Endodermal cell (in vitro differentiated cells): ENCODE results near the gene ZNF692. TPM values are rescaled to one million over a fixed set of nuclear protein-coding genes. Genes with fewer than 3 reads are reported as not detected.

ENCODE experiments used
- DNase-seq: peaks from one replicate; pipeline ENCODE4 v3.0.0-alpha.2; 2017
- H3K27ac ChIP-seq: 2 replicates; pipeline ENCODE4 v1.5.1; 2013; ENCODE audit warnings: mild to moderate bottlenecking, low read depth, low read length, moderate library complexity
- H3K27me3 ChIP-seq: 2 replicates; pipeline ENCODE4 v1.6.1; 2013; ENCODE audit warnings: mild to moderate bottlenecking, low read length, moderate library complexity; ENCODE audit not compliant: insufficient read depth, control insufficient read depth, poor library complexity, severe bottlenecking
- H3K36me3 ChIP-seq: 2 replicates; pipeline ENCODE4 v1.7.0; 2013; ENCODE audit warnings: mild to moderate bottlenecking, low read length, moderate library complexity; ENCODE audit not compliant: control insufficient read depth, insufficient read depth
- H3K4me1 ChIP-seq: one replicate; pipeline ENCODE4 v1.7.0; 2013; ENCODE audit warnings: low read length; ENCODE audit not compliant: control insufficient read depth, insufficient read depth
- H3K4me3 ChIP-seq: 2 replicates; pipeline ENCODE4 v1.5.1; 2013; ENCODE audit warnings: mild to moderate bottlenecking, low read length, moderate library complexity
- H3K9ac ChIP-seq: 2 replicates; pipeline ENCODE4 v1.6.1; 2013; ENCODE audit warnings: mild to moderate bottlenecking, low read length, moderate library complexity; ENCODE audit not compliant: poor library complexity, severe bottlenecking; ENCODE audit errors: extremely low read depth
- H3K9me3 ChIP-seq: 2 replicates; pipeline ENCODE4 v1.6.1; 2013; ENCODE audit warnings: mild to moderate bottlenecking, low read length, moderate library complexity; ENCODE audit not compliant: control insufficient read depth
- H3K27ac Mint-ChIP-seq: 2 replicates; pipeline ENCODE4 v1.8.0; 2020; ENCODE audit warnings: mixed read lengths
- H3K27me3 Mint-ChIP-seq: 2 replicates; pipeline ENCODE4 v1.8.0; 2021; ENCODE audit warnings: mild to moderate bottlenecking, mixed read lengths; ENCODE audit not compliant: insufficient read depth
- H3K36me3 Mint-ChIP-seq: 2 replicates; pipeline ENCODE4 v1.8.0; 2020; ENCODE audit warnings: low read depth, mixed read lengths
- H3K4me1 Mint-ChIP-seq: 2 replicates; pipeline ENCODE4 v1.8.0; 2020; ENCODE audit warnings: mixed read lengths
- H3K4me3 Mint-ChIP-seq: 2 replicates; pipeline ENCODE4 v1.8.0; 2020; ENCODE audit warnings: mild to moderate bottlenecking, moderate library complexity, mixed read lengths
- H3K9me3 Mint-ChIP-seq: 2 replicates; pipeline ENCODE4 v1.8.0; 2020; ENCODE audit warnings: mild to moderate bottlenecking, mixed read lengths
- WGBS, 2 experiments: methylation state at CpG; one replicate each; pipeline versions ENCODE4 v1.1.5 to v1.1.7; 2013; ENCODE audit warnings: missing lambda C conversion rate in 2 of 2, mixed read lengths in 1 of 2; ENCODE audit not compliant: insufficient coverage in 1 of 2, insufficient read length in 1 of 2; 5-methylcytosine and 5-hydroxymethylcytosine counted together
- microRNA-seq: library from miRNA; unstranded; fragments of <30 nt; microRNA quantifications from one replicate; pipeline ENCODE4 v1.2.0, GENCODE V29; 2020; ENCODE audit warnings: borderline microRNAs expressed
- total RNA-seq, 2 donors: library from RNA; stranded (reverse); fragmentation: NEBNext Ultra II Directional in 1 of 2; extraction: Animal tissue kit (Norgen Biotek cat#: 25700) in 1 of 2; gene quantifications; 2 replicates in 1 of 2; 3 replicates in 1 of 2; pipeline ENCODE4 v1.2.1, GENCODE V29; 2021
- TF ChIP-seq, protein P1 (sequence below): fragments of 200-600 bp; sonication (generic); conservative IDR thresholded peaks from 2 replicates; pipeline ENCODE4 v1.5.0; 2021; ENCODE audit warnings: antibody characterized with exemption, mild to moderate bottlenecking

Gene ZNF692
- total RNA-seq, 2 donors from 2014 or later, result 47.6 to 50.3 TPM

DNA sequence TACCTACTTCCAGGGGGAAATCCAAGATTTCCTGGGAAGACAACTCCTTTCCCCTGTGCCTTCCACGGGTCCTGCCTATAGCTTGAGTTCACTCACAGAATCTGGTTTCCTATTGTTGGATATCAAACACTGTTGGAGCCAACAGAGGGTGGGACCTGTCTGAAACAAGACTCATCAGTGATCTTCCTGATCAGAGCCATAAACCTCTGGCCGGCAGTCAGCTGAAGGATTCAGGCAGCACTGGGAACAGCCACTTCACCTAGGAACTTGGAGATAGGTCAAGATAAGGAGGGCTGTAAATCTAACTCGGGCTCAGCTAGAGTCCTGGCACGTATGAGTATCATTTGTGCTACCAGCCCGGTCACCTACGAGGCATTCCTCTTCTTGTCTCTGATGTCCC is 56.4 kb downstream of the ZNF692 start:
- Histone ChIP-seq H3K36me3 (no peaks in the 10 kb centered on the region), H3K4me1 (no peaks in the 10 kb centered on the region), H3K9ac (no peak overlapping the region), H3K27me3 (no peaks in the 10 kb centered on the region), H3K9me3 (peaks cover 32% of the 10 kb centered on the region), H3K4me3 (no peak overlapping the region), H3K27ac (no peak overlapping the region)
- H3K27ac Mint-ChIP-seq, result no peak overlapping the region
- WGBS, 2 experiments, result 78 to 83% methylated on average over 5 to 6 of the region's 6 CpGs
- TF ChIP-seq, protein P1, sequence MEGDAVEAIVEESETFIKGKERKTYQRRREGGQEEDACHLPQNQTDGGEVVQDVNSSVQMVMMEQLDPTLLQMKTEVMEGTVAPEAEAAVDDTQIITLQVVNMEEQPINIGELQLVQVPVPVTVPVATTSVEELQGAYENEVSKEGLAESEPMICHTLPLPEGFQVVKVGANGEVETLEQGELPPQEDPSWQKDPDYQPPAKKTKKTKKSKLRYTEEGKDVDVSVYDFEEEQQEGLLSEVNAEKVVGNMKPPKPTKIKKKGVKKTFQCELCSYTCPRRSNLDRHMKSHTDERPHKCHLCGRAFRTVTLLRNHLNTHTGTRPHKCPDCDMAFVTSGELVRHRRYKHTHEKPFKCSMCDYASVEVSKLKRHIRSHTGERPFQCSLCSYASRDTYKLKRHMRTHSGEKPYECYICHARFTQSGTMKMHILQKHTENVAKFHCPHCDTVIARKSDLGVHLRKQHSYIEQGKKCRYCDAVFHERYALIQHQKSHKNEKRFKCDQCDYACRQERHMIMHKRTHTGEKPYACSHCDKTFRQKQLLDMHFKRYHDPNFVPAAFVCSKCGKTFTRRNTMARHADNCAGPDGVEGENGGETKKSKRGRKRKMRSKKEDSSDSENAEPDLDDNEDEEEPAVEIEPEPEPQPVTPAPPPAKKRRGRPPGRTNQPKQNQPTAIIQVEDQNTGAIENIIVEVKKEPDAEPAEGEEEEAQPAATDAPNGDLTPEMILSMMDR, result no peak
- no peak overlapping the region for H3K4me3 Mint-ChIP-seq
- DNase-seq, result peak; percentile 6
- peaks cover 64% of the 10 kb centered on the region for H3K9me3 Mint-ChIP-seq
- peaks cover 2% of the 10 kb centered on the region for H3K36me3 Mint-ChIP-seq
- peaks cover 2% of the 10 kb centered on the region for H3K27me3 Mint-ChIP-seq
- no peaks in the 10 kb centered on the region for H3K4me1 Mint-ChIP-seq

DNA sequence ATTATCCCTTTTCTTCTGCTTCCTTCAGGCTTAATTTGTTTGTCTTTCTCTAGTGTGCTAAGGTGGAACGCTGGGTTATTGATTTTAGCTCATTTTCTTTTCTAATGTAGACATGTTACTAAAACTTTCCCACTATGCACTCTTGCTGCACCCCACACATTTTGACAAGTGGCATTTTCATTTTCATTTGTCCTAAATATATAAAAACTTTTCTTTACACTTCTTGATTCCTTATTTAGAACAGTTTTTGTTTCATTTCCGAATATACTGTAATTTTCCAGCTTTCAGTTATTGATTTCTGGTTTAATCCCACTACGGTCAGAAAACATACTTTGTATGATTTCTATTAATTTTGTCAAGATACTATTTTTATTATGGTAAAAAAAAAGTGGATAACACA is 58.4 kb downstream of the ZNF692 start:
- Mint-ChIP-seq H3K27me3 (no peaks in the 10 kb centered on the region), H3K27ac (no peak overlapping the region), H3K9me3 (peaks cover 79% of the 10 kb centered on the region), H3K36me3 (peaks cover 2% of the 10 kb centered on the region), H3K4me3 (no peak overlapping the region), H3K4me1 (no peaks in the 10 kb centered on the region)
- no peak for DNase-seq
- H3K36me3 ChIP-seq, result no peaks in the 10 kb centered on the region
- no peaks in the 10 kb centered on the region for H3K4me1 ChIP-seq
- no peak overlapping the region for H3K4me3 ChIP-seq
- H3K9ac ChIP-seq, result no peak overlapping the region
- H3K27me3 ChIP-seq, result no peaks in the 10 kb centered on the region
- TF ChIP-seq, protein P1, result no peak
- no peak overlapping the region for H3K27ac ChIP-seq
- WGBS, 2 experiments, result 79% methylated on average over 2 of the region's 3 CpGs; no CpG with 5 or more reads in 1 of the 2 experiments
- H3K9me3 ChIP-seq, result peaks cover 35% of the 10 kb centered on the region

Small RNA genes lying within 50 kb of the gene (microRNA-seq; reads per million reads assigned to microRNA genes)
- not detected for gene MIR3124

Other genes with a start within 250 kb of the ZNF692 start
- gene OR2T11, start 224.0 kb downstream of the ZNF692 start, total RNA-seq, result not detected
- gene OR2T35, start 213.8 kb downstream of the ZNF692 start, total RNA-seq, result not detected
- gene OR2T27, start 203.6 kb downstream of the ZNF692 start, total RNA-seq, result not detected
- gene OR14I1, start 156.3 kb downstream of the ZNF692 start, total RNA-seq, result not detected
- gene LYPD8, start 103.3 kb downstream of the ZNF692 start, total RNA-seq, result not detected
- gene SH3BP5L, start 33.2 kb downstream of the ZNF692 start, total RNA-seq, result 10 to 100 TPM; 27.2 to 30.2 TPM
- gene ZNF672, start 20.9 kb downstream of the ZNF692 start, total RNA-seq, result 10 to 100 TPM; 33.6 to 40.5 TPM
- gene PGBD2, start 47.1 kb upstream of the ZNF692 start, total RNA-seq, result 1 to 10 TPM; 4.8 to 7.5 TPM